ENCODE results near the gene HIF3A.

The HIF3A gene

DNA sequence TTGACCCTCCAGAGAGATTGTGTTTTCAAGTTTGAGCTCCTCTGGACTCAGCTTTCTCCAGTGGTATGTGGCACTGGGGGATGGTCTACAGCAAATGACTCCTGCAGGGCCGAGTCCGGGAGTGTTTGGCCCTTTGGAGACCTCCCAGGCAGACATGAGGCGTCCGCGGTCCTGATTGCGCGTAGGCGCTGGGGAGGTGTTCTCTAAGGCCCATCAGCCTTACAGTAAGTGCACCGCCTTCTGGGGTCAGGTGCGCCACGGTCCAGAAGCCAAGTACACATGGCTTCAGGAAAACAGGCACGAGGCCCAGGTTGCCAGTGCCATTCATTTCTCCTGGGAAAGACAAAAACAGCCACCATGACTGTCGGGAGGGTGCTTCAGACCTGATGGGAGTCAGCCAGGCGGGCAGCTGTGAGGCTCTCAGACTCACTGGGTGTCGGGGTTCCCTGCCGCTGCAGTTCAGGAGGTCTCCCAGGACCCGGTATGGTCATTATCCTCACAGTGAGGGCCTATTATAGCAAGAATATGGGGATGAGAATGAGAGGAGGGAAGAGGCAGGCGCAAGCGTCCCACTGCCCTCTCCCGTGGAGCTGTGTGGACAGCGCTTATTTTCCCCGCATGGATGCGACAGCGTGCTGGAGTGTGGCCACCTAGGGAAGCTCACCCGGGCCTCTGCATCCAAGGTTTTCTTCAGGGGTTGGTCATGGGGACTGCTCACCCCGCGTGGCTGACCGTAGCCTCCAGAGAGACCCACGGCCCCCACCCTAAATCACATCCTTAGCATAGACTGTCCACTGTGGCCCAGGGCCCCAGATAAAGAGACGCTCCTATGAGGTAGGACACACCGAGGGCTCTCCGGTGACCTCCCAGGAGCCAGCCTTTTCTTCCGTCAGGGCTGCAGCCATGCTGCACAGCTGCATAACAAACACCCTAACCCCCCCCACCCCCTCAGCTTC, 94.7 kb downstream of the HIF3A start:
- no peak for DNase-seq (ENCODE audit: low read depth)
- no peak overlapping the region for H3K4me3 ChIP-seq (ENCODE audit: low read depth, low read length)

- no peak overlapping the region for H3K4me3 ChIP-seq (ENCODE audit: low read depth, low read length)
- DNase-seq (ENCODE audit: low read depth) = peak; percentile 79
Observed at GRCh38 chr19:46392252-46392801, 95.5 kb downstream of the HIF3A start.

GRCh38 chr19:46392837-46393236, 96.0 kb downstream of the HIF3A start:
- no peak for DNase-seq (ENCODE audit: low read depth)

More at GRCh38 chr19:46392837-46393236, 96.0 kb downstream of the HIF3A start:
- no peak overlapping the region for H3K4me3 ChIP-seq (ENCODE audit: low read depth, low read length)

All from skeletal muscle cell (primary cell).